BLaER1 treated with 17β-estradiol and CSF1 and Interleukin-3, amounts not matched to agents 10 nM and 100 nM (cell line): Measurements from ENCODE around the gene TRIB2.
A peak's percentile ranks its signal among the peaks of the same experiment; 100 is the strongest.

Experiments used
- H3K27ac ChIP-seq, 11 experiments: shearing (Covaris generic); formaldehyde crosslinking; 2 replicates each; pipeline ENCODE4 v1.8.1; 2022
- H3K27me3 ChIP-seq, 11 experiments: shearing (Covaris generic); formaldehyde crosslinking; 2 replicates each; pipeline ENCODE4 v1.8.1; 2022
- H3K36me3 ChIP-seq, 11 experiments: shearing (Covaris generic); formaldehyde crosslinking; 2 replicates each; pipeline ENCODE4 v1.8.1; 2022
- H3K4me1 ChIP-seq, 10 experiments: shearing (Covaris generic); formaldehyde crosslinking; 2 replicates each; pipeline ENCODE4 v1.8.1; 2022
- H3K4me2 ChIP-seq, 11 experiments: shearing (Covaris generic); formaldehyde crosslinking; 2 replicates each; pipeline ENCODE4 v1.8.1; 2022
- H3K4me3 ChIP-seq, 10 experiments: shearing (Covaris generic); formaldehyde crosslinking; 2 replicates each; pipeline ENCODE4 v1.8.1; 2022
- H3K9ac ChIP-seq, 11 experiments: shearing (Covaris generic); formaldehyde crosslinking; 2 replicates each; pipeline ENCODE4 v1.8.1; 2022
- H3K9me3 ChIP-seq, 11 experiments: shearing (Covaris generic); formaldehyde crosslinking; replicated peaks in 1 of 11; 2 replicates each; pipeline ENCODE4 v1.8.1; 2022
- H4K20me1 ChIP-seq, 11 experiments: shearing (Covaris generic); formaldehyde crosslinking; 2 replicates each; pipeline ENCODE4 v1.8.1; 2022
- Cebpa-rat ChIP-seq, 11 experiments: shearing (Covaris generic); IDR thresholded peaks; 2 replicates each; pipeline ENCODE4 v1.8.1; 2022

Gene TRIB2

GRCh38 chr2:12705742-12706141, 11.0 kb upstream of the TRIB2 start:
- Histone ChIP-seq H3K36me3 (no peaks in the 10 kb centered on the region), H3K27me3 (no peaks in the 10 kb centered on the region), H3K27ac (no peak overlapping the region), H3K4me1 (no peaks in the 10 kb centered on the region; a peak in 2 of 20 replicates), H3K9ac (no peak overlapping the region), H4K20me1 (no peaks in the 10 kb centered on the region), H3K4me2 (no peak overlapping the region), H3K9me3 (peaks cover 7 to 16% (median 9%) of the 10 kb centered on the region in 11 experiments; a peak in 18 of 22 replicates), H3K4me3 (no peak overlapping the region)
- TF ChIP-seq Cebpa-rat (IDR thresholded peaks at IDR 0.05), result no peak

- Histone ChIP-seq H4K20me1 (no peaks in the 10 kb centered on the region), H3K4me2 (no peak overlapping the region), H3K4me1 (no peaks in the 10 kb centered on the region; a peak in 1 of 20 replicates), H3K9ac (no peak overlapping the region), H3K27me3 (no peaks in the 10 kb centered on the region), H3K36me3 (no peaks in the 10 kb centered on the region), H3K4me3 (no peak overlapping the region), H3K9me3 (peaks cover 7 to 16% (median 9%) of the 10 kb centered on the region in 11 experiments; a peak in 18 of 22 replicates), H3K27ac (no peak overlapping the region)
- TF ChIP-seq Cebpa-rat (IDR thresholded peaks at IDR 0.05), result no peak
Observed at GRCh38 chr2:12708508-12709206, 8.1 kb upstream of the TRIB2 start.

GRCh38 chr2:12709207-12709522, 7.6 kb upstream of the TRIB2 start:
- Histone ChIP-seq H3K4me2 (no peak overlapping the region), H3K27me3 (no peaks in the 10 kb centered on the region), H3K27ac (no peak overlapping the region), H3K9me3 (peaks cover 7 to 16% (median 9%) of the 10 kb centered on the region in 11 experiments; a peak in 18 of 22 replicates), H3K4me3 (no peak overlapping the region), H3K9ac (no peak overlapping the region), H3K4me1 (peaks cover 0 to 2% (median 0%) of the 10 kb centered on the region in 10 experiments; a peak in 6 of 20 replicates), H3K36me3 (no peaks in the 10 kb centered on the region), H4K20me1 (no peaks in the 10 kb centered on the region)
- TF ChIP-seq Cebpa-rat (IDR thresholded peaks at IDR 0.05), result no peak

- Histone ChIP-seq H3K27me3 (no peaks in the 10 kb centered on the region), H4K20me1 (no peaks in the 10 kb centered on the region), H3K9ac (no peak overlapping the region), H3K4me3 (no peak overlapping the region), H3K27ac (no peak overlapping the region), H3K4me1 (peaks cover 0 to 13% (median 11%) of the 10 kb centered on the region in 10 experiments; a peak in 16 of 20 replicates), H3K4me2 (no peak overlapping the region), H3K9me3 (peaks cover 5 to 11% (median 5%) of the 10 kb centered on the region in 11 experiments; a peak in 17 of 22 replicates), H3K36me3 (no peaks in the 10 kb centered on the region)
- TF ChIP-seq Cebpa-rat (IDR thresholded peaks at IDR 0.05), result no peak
Observed at GRCh38 chr2:12710301-12710700, 6.4 kb upstream of the TRIB2 start.

- Histone ChIP-seq H4K20me1 (no peaks in the 10 kb centered on the region), H3K4me1 (peaks cover 0 to 21% (median 17%) of the 10 kb centered on the region in 10 experiments; a peak in 16 of 20 replicates), H3K9ac (no peak overlapping the region), H3K4me2 (no peak overlapping the region), H3K36me3 (no peaks in the 10 kb centered on the region), H3K27me3 (no peaks in the 10 kb centered on the region), H3K9me3 (peaks cover 0 to 7% (median 0%) of the 10 kb centered on the region in 11 experiments; a peak in 4 of 22 replicates), H3K27ac (no peak overlapping the region), H3K4me3 (no peak overlapping the region)
- TF ChIP-seq Cebpa-rat (IDR thresholded peaks at IDR 0.05), result no peak
Observed at GRCh38 chr2:12711339-12711738, 5.4 kb upstream of the TRIB2 start.

- no peaks in the 10 kb centered on the region; a peak in 1 of 22 replicates for H3K9me3 ChIP-seq
- no peak overlapping the region for H3K9ac ChIP-seq
- H3K36me3 ChIP-seq, result no peaks in the 10 kb centered on the region
- 0 out of 22 replicates have a peak, but pooled peaks cover 0 to 2% (median 0%) of the 10 kb centered on the region in 11 experiments for H4K20me1 ChIP-seq
- H3K27ac ChIP-seq, result no peak overlapping the region
- H3K4me1 ChIP-seq, result peaks cover 0 to 21% (median 17%) of the 10 kb centered on the region in 10 experiments; a peak in 16 of 20 replicates
- H3K4me2 ChIP-seq, result no peak overlapping the region
- H3K27me3 ChIP-seq, result 0 out of 22 replicates have a peak, but pooled peaks cover 0 to under 1% (median 0%) of the 10 kb centered on the region in 11 experiments
- TF ChIP-seq Cebpa-rat (IDR thresholded peaks at IDR 0.05), result no peak
- H3K4me3 ChIP-seq, result no peak overlapping the region
Observed at GRCh38 chr2:12712881-12713280, 3.9 kb upstream of the TRIB2 start.

- no peak for TF ChIP-seq Cebpa-rat (IDR thresholded peaks at IDR 0.05)
- H3K9ac ChIP-seq, result peak overlapping the region in 1 of 11 experiments; percentile 92; a peak in 2 of 22 replicates
- H4K20me1 ChIP-seq, result peaks cover 0 to 6% (median 0%) of the 10 kb centered on the region in 11 experiments; a peak in 6 of 22 replicates
- H3K9me3 ChIP-seq, result no peaks in the 10 kb centered on the region
- H3K4me3 ChIP-seq, result no peak overlapping the region
- H3K27ac ChIP-seq, result peak overlapping the region in 3 of 11 experiments; percentile 88 to 92 (median 89); a peak in 3 of 22 replicates
- peaks cover 12 to 31% (median 18%) of the 10 kb centered on the region in 10 experiments; a peak in 19 of 20 replicates for H3K4me1 ChIP-seq
- H3K36me3 ChIP-seq, result peaks cover 0 to 8% (median 0%) of the 10 kb centered on the region in 11 experiments; a peak in 2 of 22 replicates
- peaks cover 0 to 17% (median 0%) of the 10 kb centered on the region in 11 experiments; a peak in 4 of 22 replicates for H3K27me3 ChIP-seq
- H3K4me2 ChIP-seq, result peak overlapping the region in 10 of 11 experiments; percentile 74 to 94 (median 80); a peak in 20 of 22 replicates
Observed at GRCh38 chr2:12714391-12715221, 2.1 kb upstream of the TRIB2 start.

- Histone ChIP-seq H4K20me1 (peaks cover 0 to 14% (median 0%) of the 10 kb centered on the region in 11 experiments; a peak in 7 of 22 replicates), H3K36me3 (peaks cover 0 to 16% (median 0%) of the 10 kb centered on the region in 11 experiments; a peak in 2 of 22 replicates), H3K27me3 (peaks cover 0 to 26% (median 0%) of the 10 kb centered on the region in 11 experiments; a peak in 4 of 22 replicates), H3K9me3 (no peaks in the 10 kb centered on the region), H3K4me1 (peaks cover 12 to 39% (median 20%) of the 10 kb centered on the region in 10 experiments; a peak in 19 of 20 replicates), H3K27ac (peak overlapping the region in 9 of 11 experiments; percentile 81 to 93 (median 89); a peak in 18 of 22 replicates), H3K4me2 (peak overlapping the region; percentile 74 to 94 (median 81); a peak in 21 of 22 replicates), H3K9ac (peak overlapping the region in 9 of 11 experiments; percentile 82 to 95 (median 91); a peak in 18 of 22 replicates), H3K4me3 (peak overlapping the region in 8 of 10 experiments; percentile 73 to 97 (median 94); a peak in 17 of 20 replicates)
- TF ChIP-seq Cebpa-rat (IDR thresholded peaks at IDR 0.05), result no peak
Observed at GRCh38 chr2:12715258-12716031, 1.3 kb upstream of the TRIB2 start.
